ENCODE results near the gene NDUFV1. TPM values are rescaled to one million over a fixed set of nuclear protein-coding genes. Genes with fewer than 3 reads are reported as not detected.

Gene NDUFV1
- total RNA-seq, 1 experiment from 2014 or later = 242 TPM

GRCh38 chr11:67600324-67601029 is 6.3 kb upstream of the NDUFV1 start:
- no peak overlapping the region for H3K27ac ChIP-seq (ENCODE audit: low read depth, low read length)
- no TSS peak for BruUV-seq (replicated peaks)
- no peak for ATAC-seq

More at GRCh38 chr11:67600324-67601029, 6.3 kb upstream of the NDUFV1 start:
- H3K27me3 ChIP-seq (ENCODE audit: insufficient read depth, low read length) = no peaks in the 10 kb centered on the region
- POLR2A ChIA-PET = no interaction called here
- H3K9ac ChIP-seq (ENCODE audit: low read length) = no peak overlapping the region
- H3K4me3 ChIP-seq (replicated peaks in 1 of 2; ENCODE audit: low read depth in 1 of 2, low read length in 2 of 2) = no peak overlapping the region
- no peaks in the 10 kb centered on the region for H3K4me1 ChIP-seq (ENCODE audit: control insufficient read depth in 1 of 2, insufficient read depth in 2 of 2, low read length in 2 of 2)
- no peaks in the 10 kb centered on the region for H4K20me1 ChIP-seq (ENCODE audit: insufficient read depth)
- H3K79me2 ChIP-seq (ENCODE audit: insufficient read depth, low read length) = no peaks in the 10 kb centered on the region
- H3K9me2 ChIP-seq (ENCODE audit: insufficient read depth) = no peaks in the 10 kb centered on the region
- CTCF ChIA-PET = no interaction called here
- RAD21 ChIA-PET (ENCODE audit: low non-redundant PET in 1 of 2, low total read pairs in 2 of 2, uncharacterized antibody in 2 of 2, unreplicated experiment in 2 of 2) = no interaction called here
- no peak overlapping the region for H3K4me2 ChIP-seq (ENCODE audit: low read length)
- no peak overlapping the region for H2AFZ ChIP-seq (ENCODE audit: low read depth, low read length, poor library complexity, severe bottlenecking)
- no peaks in the 10 kb centered on the region for H3K36me3 ChIP-seq (ENCODE audit: control insufficient read depth in 1 of 2, insufficient read depth in 2 of 2, low read length in 2 of 2)
- intact Hi-C loops (cut with micrococcal nuclease) = no loop called here
- no peaks in the 10 kb centered on the region for H3K9me3 ChIP-seq (ENCODE audit: control insufficient read depth in 1 of 2, insufficient read depth in 1 of 2, low read depth in 1 of 2, low read length in 2 of 2)
- TF ChIP-seq ZBTB33 (IDR thresholded peaks at IDR 0.05; ENCODE audit: extremely low read depth, insufficient replicate concordance, low read length) = no peak
- no peak for TF ChIP-seq REST (IDR thresholded peaks at IDR 0.05; ENCODE audit: low read depth)
- TF ChIP-seq SP1 (IDR thresholded peaks at IDR 0.05; ENCODE audit: low read depth) = no peak
- TF ChIP-seq RAD21 (IDR thresholded peaks at IDR 0.05; ENCODE audit: low read depth) = no peak
- no peak for TF ChIP-seq MAX (IDR thresholded peaks at IDR 0.05)
- TF ChIP-seq ELF1 (IDR thresholded peaks at IDR 0.05; ENCODE audit: borderline replicate concordance, low read depth) = no peak
- no peak for TF ChIP-seq ZNF274 (IDR thresholded peaks at IDR 0.05; ENCODE audit: low read depth, low read length)
- no peak for TF ChIP-seq SRF (IDR thresholded peaks at IDR 0.05; ENCODE audit: low read depth)
- TF ChIP-seq CBX3 (IDR thresholded peaks at IDR 0.05; ENCODE audit: low read depth) = no peak
- no peak for TF ChIP-seq CEBPB (IDR thresholded peaks at IDR 0.05; ENCODE audit: low read depth)
- no peak for TF ChIP-seq POLR2AphosphoS5 (IDR thresholded peaks at IDR 0.05; ENCODE audit: low read depth, low read length)
- no peak for TF ChIP-seq EGR1 (IDR thresholded peaks at IDR 0.05; ENCODE audit: low read depth)
- TF ChIP-seq TCF7L2 (IDR thresholded peaks at IDR 0.05; ENCODE audit: borderline replicate concordance, extremely low read depth, insufficient read depth, insufficient read length) = no peak
- TF ChIP-seq EZH2 (IDR thresholded peaks at IDR 0.05) = no peak
- TF ChIP-seq EZH2phosphoT487 (IDR thresholded peaks at IDR 0.05; ENCODE audit: borderline replicate concordance) = no peak
- no peak for TF ChIP-seq POLR2A (IDR thresholded peaks at IDR 0.05; ENCODE audit: borderline replicate concordance, extremely low read depth, insufficient read depth, insufficient read length)
- no peak for DNase-seq (ENCODE audit: low read depth, low spot score)

Measured in HCT116 (cell line).